Lower leg skin (tissue), 3 donors: ENCODE data around the gene GRAMD1A.

Experiments used
- POLR2A ChIP-seq, 2 donors: fragments of 450-650 bp; IDR thresholded peaks; one replicate each; pipeline ENCODE4 v1.6.1; 2016 to 2017; ENCODE audit warnings: antibody characterized with exemption in 2 of 2, mild to moderate bottlenecking in 1 of 2, moderate library complexity in 1 of 2
- TF ChIP-seq, protein P1 (sequence below), 3 donors: fragments of 450-650 bp; IDR thresholded peaks; one replicate each; pipeline ENCODE4 v1.5.1; 2016; ENCODE audit warnings: antibody characterized with exemption in 3 of 3, mild to moderate bottlenecking in 3 of 3, moderate library complexity in 2 of 3

DNA sequence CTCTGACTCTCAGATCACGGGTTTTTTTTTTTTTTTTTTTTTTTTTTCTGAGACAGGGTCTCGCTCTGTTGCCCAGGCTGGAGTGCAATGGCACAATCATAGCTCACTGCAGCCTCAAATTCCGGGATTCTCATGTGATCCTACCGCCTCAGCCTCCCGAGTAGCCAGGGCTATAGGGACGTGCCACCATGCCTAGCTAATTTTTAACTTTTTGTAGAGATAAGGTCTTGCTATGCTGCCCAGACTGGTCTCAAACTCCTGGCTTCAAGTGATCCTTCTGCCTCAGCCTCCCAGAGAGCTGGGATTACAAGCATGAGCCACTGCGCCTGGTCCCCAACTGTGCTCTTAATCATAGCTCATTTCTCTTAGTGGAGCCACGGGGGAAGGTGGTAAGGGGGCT, 4.6 kb upstream of the GRAMD1A start:
- TF ChIP-seq, protein P1, sequence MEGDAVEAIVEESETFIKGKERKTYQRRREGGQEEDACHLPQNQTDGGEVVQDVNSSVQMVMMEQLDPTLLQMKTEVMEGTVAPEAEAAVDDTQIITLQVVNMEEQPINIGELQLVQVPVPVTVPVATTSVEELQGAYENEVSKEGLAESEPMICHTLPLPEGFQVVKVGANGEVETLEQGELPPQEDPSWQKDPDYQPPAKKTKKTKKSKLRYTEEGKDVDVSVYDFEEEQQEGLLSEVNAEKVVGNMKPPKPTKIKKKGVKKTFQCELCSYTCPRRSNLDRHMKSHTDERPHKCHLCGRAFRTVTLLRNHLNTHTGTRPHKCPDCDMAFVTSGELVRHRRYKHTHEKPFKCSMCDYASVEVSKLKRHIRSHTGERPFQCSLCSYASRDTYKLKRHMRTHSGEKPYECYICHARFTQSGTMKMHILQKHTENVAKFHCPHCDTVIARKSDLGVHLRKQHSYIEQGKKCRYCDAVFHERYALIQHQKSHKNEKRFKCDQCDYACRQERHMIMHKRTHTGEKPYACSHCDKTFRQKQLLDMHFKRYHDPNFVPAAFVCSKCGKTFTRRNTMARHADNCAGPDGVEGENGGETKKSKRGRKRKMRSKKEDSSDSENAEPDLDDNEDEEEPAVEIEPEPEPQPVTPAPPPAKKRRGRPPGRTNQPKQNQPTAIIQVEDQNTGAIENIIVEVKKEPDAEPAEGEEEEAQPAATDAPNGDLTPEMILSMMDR (IDR thresholded peaks at IDR 0.05): no peak
- no peak for TF ChIP-seq POLR2A (IDR thresholded peaks at IDR 0.05)
